Upper lobe of right lung (tissue), 1 donor: Measurements from ENCODE around the gene CLMN. TPM values are rescaled to one million over a fixed set of nuclear protein-coding genes. Genes with fewer than 3 reads are reported as not detected.

ENCODE experiments used
- ATAC-seq: fragments of 200-7000 bp; cut with Tn5 transposase; one replicate; pipeline ENCODE4 v1.9.1; 2020; ENCODE audit warnings: mild to moderate bottlenecking, moderate library complexity
- DNase-seq: peaks from one replicate; pipeline ENCODE4 v3.0.0-alpha.2; 2020
- H3K27ac ChIP-seq: fragments of 200-600 bp; one replicate; pipeline ENCODE4 v1.8.0; 2022
- H3K27me3 ChIP-seq: fragments of 200-600 bp; one replicate; pipeline ENCODE4 v1.8.0; 2022; ENCODE audit warnings: mild to moderate bottlenecking
- H3K36me3 ChIP-seq: fragments of 200-600 bp; one replicate; pipeline ENCODE4 v1.8.0; 2022
- H3K4me1 ChIP-seq: fragments of 200-600 bp; one replicate; pipeline ENCODE4 v1.8.0; 2022
- H3K4me3 ChIP-seq: fragments of 200-600 bp; one replicate; pipeline ENCODE4 v1.8.0; 2022; ENCODE audit warnings: mild to moderate bottlenecking
- H3K9me3 ChIP-seq: fragments of 200-600 bp; one replicate; pipeline ENCODE4 v1.8.0; 2022
- intact Hi-C: fragments of 100-400 bp; cut with DNase I; formaldehyde crosslinking; loops from one replicate; pipeline ENCODE4 v1.11.0; 2022
- total RNA-seq: library from RNA; stranded (reverse); fragmentation: NEBNext Ultra II Directional; extraction: Animal tissue kit (Norgen Biotek cat#: 25700); gene quantifications from one replicate; pipeline ENCODE4 v1.2.1, GENCODE V29; 2021
- TF ChIP-seq, protein P1 (sequence below): fragments of 200-600 bp; IDR thresholded peaks from one replicate; pipeline ENCODE4 v1.8.0; 2022; ENCODE audit warnings: antibody characterized with exemption
- donor health status: DM: no; HTN: yes; CAD: no; lungs with severe emphysema.

CLMN gene
- total RNA-seq, 1 donor from 2014 or later, result 19.3 TPM

DNA sequence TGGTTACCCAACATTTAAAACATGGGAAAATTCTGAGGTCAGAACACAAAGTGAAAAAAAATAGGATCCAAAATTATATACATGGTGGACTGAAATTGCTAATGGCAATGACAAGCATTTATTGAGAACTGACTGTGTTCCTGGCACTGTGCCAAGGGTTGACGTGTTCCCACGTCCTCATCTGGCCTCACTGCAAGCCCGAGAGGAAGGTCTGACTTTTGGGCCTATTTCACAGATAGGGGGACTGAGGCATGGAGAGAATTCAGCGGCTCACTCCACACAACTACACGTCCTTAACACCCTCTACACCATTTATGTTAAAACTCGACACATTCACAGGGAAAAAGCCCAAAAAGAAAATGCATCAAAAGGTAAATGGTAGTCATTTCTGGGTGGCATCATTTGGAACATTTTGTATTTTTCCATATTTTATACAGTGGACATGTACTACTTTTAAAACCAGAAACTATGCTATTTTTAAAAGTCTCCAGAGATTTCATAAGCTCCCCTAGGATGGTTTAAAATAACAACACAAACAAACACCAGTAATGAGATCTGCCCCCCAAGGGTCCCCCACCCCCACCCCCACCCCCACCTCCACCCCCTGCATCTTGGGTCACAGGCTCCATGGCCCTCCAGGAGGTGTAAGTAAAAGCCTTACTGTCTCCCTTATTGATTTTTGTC, 27.7 kb downstream of the CLMN start:
- H3K27me3 ChIP-seq, result no peaks in the 10 kb centered on the region
- DNase-seq (no peak), ATAC-seq (no peak)
- no peak overlapping the region for H3K4me3 ChIP-seq
- peaks cover 10% of the 10 kb centered on the region for H3K4me1 ChIP-seq
- no peaks in the 10 kb centered on the region for H3K9me3 ChIP-seq
- no peak overlapping the region for H3K27ac ChIP-seq
- no peaks in the 10 kb centered on the region for H3K36me3 ChIP-seq
- TF ChIP-seq, protein P1, sequence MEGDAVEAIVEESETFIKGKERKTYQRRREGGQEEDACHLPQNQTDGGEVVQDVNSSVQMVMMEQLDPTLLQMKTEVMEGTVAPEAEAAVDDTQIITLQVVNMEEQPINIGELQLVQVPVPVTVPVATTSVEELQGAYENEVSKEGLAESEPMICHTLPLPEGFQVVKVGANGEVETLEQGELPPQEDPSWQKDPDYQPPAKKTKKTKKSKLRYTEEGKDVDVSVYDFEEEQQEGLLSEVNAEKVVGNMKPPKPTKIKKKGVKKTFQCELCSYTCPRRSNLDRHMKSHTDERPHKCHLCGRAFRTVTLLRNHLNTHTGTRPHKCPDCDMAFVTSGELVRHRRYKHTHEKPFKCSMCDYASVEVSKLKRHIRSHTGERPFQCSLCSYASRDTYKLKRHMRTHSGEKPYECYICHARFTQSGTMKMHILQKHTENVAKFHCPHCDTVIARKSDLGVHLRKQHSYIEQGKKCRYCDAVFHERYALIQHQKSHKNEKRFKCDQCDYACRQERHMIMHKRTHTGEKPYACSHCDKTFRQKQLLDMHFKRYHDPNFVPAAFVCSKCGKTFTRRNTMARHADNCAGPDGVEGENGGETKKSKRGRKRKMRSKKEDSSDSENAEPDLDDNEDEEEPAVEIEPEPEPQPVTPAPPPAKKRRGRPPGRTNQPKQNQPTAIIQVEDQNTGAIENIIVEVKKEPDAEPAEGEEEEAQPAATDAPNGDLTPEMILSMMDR, result no peak
- intact Hi-C loops, result no loop called here

DNA sequence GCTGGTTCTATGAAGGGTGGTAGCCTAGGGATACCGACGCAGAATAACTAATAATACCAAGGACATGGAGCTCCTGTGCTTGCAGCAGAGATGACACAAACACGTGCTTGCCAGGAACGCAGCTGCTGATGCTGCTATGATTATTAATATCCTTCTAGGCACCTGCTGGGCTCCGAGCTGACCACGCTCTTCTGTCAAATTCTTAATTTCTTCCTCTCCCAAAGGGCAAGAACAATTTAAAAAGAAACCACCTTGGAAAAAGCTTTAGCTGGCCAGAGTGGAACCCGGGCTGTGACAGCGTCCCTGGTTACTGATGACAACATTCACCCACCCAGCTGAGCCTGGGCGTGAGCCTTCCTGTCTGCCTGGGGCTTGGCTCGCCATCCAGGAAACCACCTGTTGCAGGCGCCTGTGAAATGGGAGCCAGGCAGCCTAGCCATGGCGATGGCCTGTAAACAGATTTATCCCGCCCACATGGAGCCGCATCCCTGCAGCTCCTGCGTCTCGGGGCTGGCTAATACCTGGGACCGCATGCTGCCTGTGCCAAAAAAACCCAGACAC, 28.8 kb downstream of the CLMN start:
- H3K27me3 ChIP-seq, result no peaks in the 10 kb centered on the region
- no peak overlapping the region for H3K4me3 ChIP-seq
- DNase-seq (no peak), ATAC-seq (no peak)
- no peaks in the 10 kb centered on the region for H3K36me3 ChIP-seq
- H3K27ac ChIP-seq, result no peak overlapping the region
- H3K9me3 ChIP-seq, result no peaks in the 10 kb centered on the region
- TF ChIP-seq, protein P1, result no peak
- intact Hi-C loops, result no loop called here
- peaks cover 10% of the 10 kb centered on the region for H3K4me1 ChIP-seq

DNA sequence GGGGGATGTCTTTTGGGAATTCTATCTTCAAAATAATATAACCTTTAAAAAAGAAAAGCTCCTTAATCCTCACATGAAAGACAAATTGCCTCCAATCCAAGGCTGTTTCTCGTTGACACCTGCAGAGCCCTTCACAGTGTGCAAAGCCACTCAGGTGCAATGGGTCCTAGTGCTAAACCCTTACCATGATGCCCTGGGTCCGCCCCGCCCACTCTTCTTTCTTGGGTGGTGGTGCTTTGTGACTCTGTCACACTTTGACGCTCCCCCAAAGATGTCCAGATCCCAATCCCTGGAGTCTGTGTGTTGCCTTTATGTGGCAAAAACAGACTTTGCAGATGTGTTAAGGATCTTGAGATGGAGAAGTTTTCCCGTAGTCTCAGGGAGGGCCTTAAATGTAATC, 29.7 kb downstream of the CLMN start:
- Histone ChIP-seq H3K27me3 (no peaks in the 10 kb centered on the region), H3K4me1 (peaks cover 10% of the 10 kb centered on the region), H3K27ac (no peak overlapping the region), H3K9me3 (no peaks in the 10 kb centered on the region), H3K4me3 (no peak overlapping the region), H3K36me3 (no peaks in the 10 kb centered on the region)
- TF ChIP-seq, protein P1, result no peak
- intact Hi-C loops, result no loop called here
- ATAC-seq, result no peak
- DNase-seq, result no peak

DNA sequence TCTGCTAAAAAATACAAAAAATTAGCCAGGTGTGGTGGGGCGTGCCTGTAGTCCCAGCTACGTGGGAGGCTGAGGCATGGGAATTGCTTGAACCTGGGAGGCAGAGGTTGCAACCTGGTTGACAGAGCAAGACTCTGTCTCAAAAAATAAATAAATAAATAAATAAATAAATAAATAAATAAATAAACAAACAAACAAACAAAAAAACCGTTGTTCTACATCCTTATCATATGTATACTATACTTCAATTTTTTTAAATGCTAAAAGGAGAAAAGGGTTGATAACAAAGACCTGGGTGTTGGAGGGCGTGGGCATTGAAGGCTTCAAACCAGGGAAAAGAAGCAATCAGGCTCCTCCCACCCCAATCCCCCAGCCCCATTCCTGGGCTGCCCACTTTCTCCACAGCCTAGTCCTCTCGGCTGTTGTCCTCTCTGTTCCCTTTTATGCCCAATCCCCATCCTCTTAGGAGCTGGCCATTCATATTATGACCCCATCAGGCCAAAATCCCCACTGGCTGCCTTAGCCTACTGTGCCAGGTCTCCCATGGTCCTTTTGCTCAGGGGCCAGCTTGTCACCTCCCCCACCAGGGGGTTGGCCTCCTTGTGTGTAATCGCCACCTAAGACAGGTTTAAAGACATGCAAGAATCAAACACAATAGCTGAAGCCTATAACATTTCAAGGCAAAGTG, 30.2 kb downstream of the CLMN start:
- DNase-seq, result no peak
- no peak for ATAC-seq

DNA sequence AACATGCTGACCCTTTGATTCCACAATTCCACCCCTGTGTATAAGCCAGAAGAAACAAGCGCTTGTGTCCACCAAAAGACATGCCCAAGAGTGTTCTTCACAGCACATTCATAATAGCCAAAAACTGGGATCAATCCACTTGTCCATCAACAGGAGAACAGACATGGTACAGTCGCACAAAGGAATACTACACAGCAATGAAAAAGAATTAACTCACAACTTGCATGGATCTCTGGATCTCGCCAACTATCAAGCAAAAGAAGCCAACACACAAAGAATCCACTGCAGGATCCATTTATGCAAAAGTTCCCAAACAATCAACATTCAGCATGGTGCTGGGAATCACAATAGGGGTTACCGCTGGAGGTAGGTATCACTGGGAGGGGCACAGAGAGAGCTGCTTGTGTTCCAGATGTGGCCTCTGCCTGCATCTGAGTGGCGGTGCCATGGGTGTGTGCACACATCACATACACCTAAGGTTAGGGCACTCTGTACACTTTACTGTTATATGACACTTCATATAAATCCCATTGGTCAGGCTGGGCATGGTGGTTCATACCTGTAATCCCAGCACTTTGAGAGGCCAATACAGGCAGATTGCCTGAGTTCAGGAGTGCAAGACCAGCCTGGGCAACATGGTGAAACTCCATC, 30.9 kb downstream of the CLMN start:
- Histone ChIP-seq H3K4me3 (no peak overlapping the region), H3K27me3 (no peaks in the 10 kb centered on the region), H3K27ac (no peak overlapping the region), H3K4me1 (peaks cover 10% of the 10 kb centered on the region), H3K9me3 (no peaks in the 10 kb centered on the region), H3K36me3 (no peaks in the 10 kb centered on the region)
- DNase-seq (no peak), ATAC-seq (no peak)
- intact Hi-C loops, result no loop called here
- TF ChIP-seq, protein P1, result no peak

More for the DNA sequence above, 30.2 kb downstream of the CLMN start:
- peaks cover 10% of the 10 kb centered on the region for H3K4me1 ChIP-seq
- H3K27me3 ChIP-seq, result no peaks in the 10 kb centered on the region
- intact Hi-C loops, result no loop called here
- H3K4me3 ChIP-seq, result no peak overlapping the region
- no peak overlapping the region for H3K27ac ChIP-seq
- TF ChIP-seq, protein P1, result no peak
- no peaks in the 10 kb centered on the region for H3K36me3 ChIP-seq
- no peaks in the 10 kb centered on the region for H3K9me3 ChIP-seq
